Spinal cord (tissue), 10 donors: ENCODE data around the gene DMBT1. TPM values are rescaled to one million over a fixed set of nuclear protein-coding genes. Genes with fewer than 3 reads are reported as not detected.
A peak's percentile ranks its signal among the peaks of the same experiment; 100 is the strongest.

Experiments
- DNase-seq, 6 donors: peaks; one replicate each; pipeline versions ENCODE4 v3.0.0 to v3.0.0-alpha.2; 2013 to 2015; ENCODE audit warnings: low spot score in 6 of 6, low read depth in 4 of 6
- H3K27ac ChIP-seq: one replicate; pipeline ENCODE4 v1.5.1; 2013; ENCODE audit warnings: low read depth, low read length, control low read depth
- H3K27me3 ChIP-seq: one replicate; pipeline ENCODE4 v1.6.1; 2013; ENCODE audit warnings: low read length; ENCODE audit not compliant: control insufficient read depth, insufficient read depth
- H3K36me3 ChIP-seq: one replicate; pipeline ENCODE4 v1.6.1; 2013; ENCODE audit warnings: low read length; ENCODE audit not compliant: control insufficient read depth, insufficient read depth
- H3K4me1 ChIP-seq: one replicate; pipeline ENCODE4 v1.6.1; 2013; ENCODE audit warnings: low read length; ENCODE audit not compliant: control insufficient read depth, insufficient read depth
- H3K4me3 ChIP-seq: one replicate; pipeline ENCODE4 v1.5.1; 2013; ENCODE audit warnings: low read depth, low read length, control low read depth
- H3K9me3 ChIP-seq: one replicate; pipeline ENCODE4 v1.6.1; 2013; ENCODE audit warnings: low read length; ENCODE audit not compliant: control insufficient read depth, insufficient read depth
- WGBS: methylation state at CpG from one replicate; pipeline ENCODE4 v1.1.5; 2013; ENCODE audit warnings: missing lambda C conversion rate; ENCODE audit not compliant: insufficient coverage; 5-methylcytosine and 5-hydroxymethylcytosine counted together
- polyA plus RNA-seq, 2 donors: library from polyadenylated mRNA; unstranded; fragments of 120-200 nt; gene quantifications; one replicate each; pipeline ENCODE4 v1.2.1, GENCODE V29; 2013; ENCODE audit not compliant: insufficient read length in 2 of 2
- total RNA-seq, 2 donors: library from RNA; depleted of rRNA in 1 of 2; stranded (reverse); fragments of 120-200 nt in 1 of 2; fragments of >200 nt in 1 of 2; gene quantifications; one replicate each; pipeline versions ENCODE4 v1.2.3 to v1.2.4, GENCODE V29; 2013 to 2014
- donor health status: healthy.

The DMBT1 gene
- total and polyA plus RNA-seq, 4 donors: 0.10 to 0.18 (median 0.13) TPM

GRCh38 chr10:122555442-122555841, 5.1 kb upstream of the DMBT1 start:
- Histone ChIP-seq H3K9me3 (no peaks in the 10 kb centered on the region), H3K4me3 (no peak overlapping the region), H3K36me3 (no peaks in the 10 kb centered on the region), H3K27me3 (no peaks in the 10 kb centered on the region), H3K4me1 (peaks cover 4% of the 10 kb centered on the region), H3K27ac (no peak overlapping the region)
- WGBS: 69% methylated on average over 2 of the region's 3 CpGs
- peak in 1 of 6 donors; percentile 37 for DNase-seq

GRCh38 chr10:122557516-122557915, 3.0 kb upstream of the DMBT1 start:
- Histone ChIP-seq H3K36me3 (no peaks in the 10 kb centered on the region), H3K27ac (no peak overlapping the region), H3K4me1 (no peaks in the 10 kb centered on the region), H3K27me3 (no peaks in the 10 kb centered on the region), H3K9me3 (no peaks in the 10 kb centered on the region), H3K4me3 (no peak overlapping the region)
- DNase-seq: no peak
- WGBS: 54% methylated on average over 4 of the region's 9 CpGs

- no peaks in the 10 kb centered on the region for H3K4me1 ChIP-seq
- 91% methylated on average over 5 of the region's 5 CpGs for WGBS
- H3K9me3 ChIP-seq: no peaks in the 10 kb centered on the region
- H3K4me3 ChIP-seq: no peak overlapping the region
- no peak overlapping the region for H3K27ac ChIP-seq
- no peaks in the 10 kb centered on the region for H3K36me3 ChIP-seq
- H3K27me3 ChIP-seq: no peaks in the 10 kb centered on the region
- DNase-seq: no peak
Measured at GRCh38 chr10:122558452-122558851, 2.1 kb upstream of the DMBT1 start.

GRCh38 chr10:122559228-122559627, 1.3 kb upstream of the DMBT1 start:
- Histone ChIP-seq H3K36me3 (no peaks in the 10 kb centered on the region), H3K9me3 (no peaks in the 10 kb centered on the region), H3K27ac (no peak overlapping the region), H3K27me3 (no peaks in the 10 kb centered on the region), H3K4me3 (no peak overlapping the region), H3K4me1 (no peaks in the 10 kb centered on the region)
- WGBS: 75% methylated on average over 2 of the region's 2 CpGs
- DNase-seq: peak in 1 of 6 donors; percentile 23

- 92% methylated on average over 2 of the region's 6 CpGs for WGBS
- no peak for DNase-seq
- Histone ChIP-seq H3K36me3 (no peaks in the 10 kb centered on the region), H3K4me3 (no peak overlapping the region), H3K9me3 (no peaks in the 10 kb centered on the region), H3K4me1 (peaks cover 3% of the 10 kb centered on the region), H3K27ac (no peak overlapping the region), H3K27me3 (no peaks in the 10 kb centered on the region)
Measured at GRCh38 chr10:122561212-122561611, 658 bp downstream of the DMBT1 start.

- H3K9me3 ChIP-seq: no peaks in the 10 kb centered on the region
- H3K27ac ChIP-seq: no peak overlapping the region
- peaks cover 3% of the 10 kb centered on the region for H3K4me1 ChIP-seq
- H3K4me3 ChIP-seq: no peak overlapping the region
- no peak for DNase-seq
- no peaks in the 10 kb centered on the region for H3K27me3 ChIP-seq
- H3K36me3 ChIP-seq: no peaks in the 10 kb centered on the region
Measured at GRCh38 chr10:122561792-122562191, 1.2 kb downstream of the DMBT1 start.

- Histone ChIP-seq H3K36me3 (no peaks in the 10 kb centered on the region), H3K27me3 (no peaks in the 10 kb centered on the region), H3K4me1 (peaks cover 3% of the 10 kb centered on the region), H3K9me3 (no peaks in the 10 kb centered on the region), H3K4me3 (no peak overlapping the region), H3K27ac (no peak overlapping the region)
- no peak for DNase-seq
Measured at GRCh38 chr10:122564980-122565379, 4.4 kb downstream of the DMBT1 start.

- H3K27me3 ChIP-seq: no peaks in the 10 kb centered on the region
- peak; percentile 73 to 96 (median 84) for DNase-seq
- H3K9me3 ChIP-seq: no peaks in the 10 kb centered on the region
- no peak overlapping the region for H3K27ac ChIP-seq
- H3K4me1 ChIP-seq: peaks cover 3% of the 10 kb centered on the region
- no peaks in the 10 kb centered on the region for H3K36me3 ChIP-seq
- H3K4me3 ChIP-seq: peak overlapping the region; percentile 2
- 49% methylated on average over 2 of the region's 13 CpGs for WGBS
Measured at GRCh38 chr10:122565766-122566206, 5.2 kb downstream of the DMBT1 start.

- WGBS: no CpG with 5 or more reads among the region's 1 CpG
- Histone ChIP-seq H3K27ac (no peak overlapping the region), H3K27me3 (no peaks in the 10 kb centered on the region), H3K4me1 (peaks cover 3% of the 10 kb centered on the region), H3K9me3 (no peaks in the 10 kb centered on the region), H3K4me3 (no peak overlapping the region), H3K36me3 (no peaks in the 10 kb centered on the region)
- DNase-seq: no peak
Measured at GRCh38 chr10:122566632-122567031, 6.1 kb downstream of the DMBT1 start.

GRCh38 chr10:122567056-122567660, 6.6 kb downstream of the DMBT1 start:
- peaks cover 3% of the 10 kb centered on the region for H3K4me1 ChIP-seq

More at GRCh38 chr10:122567056-122567660, 6.6 kb downstream of the DMBT1 start:
- H3K9me3 ChIP-seq: no peaks in the 10 kb centered on the region
- H3K36me3 ChIP-seq: no peaks in the 10 kb centered on the region
- H3K4me3 ChIP-seq: no peak overlapping the region
- H3K27me3 ChIP-seq: no peaks in the 10 kb centered on the region
- no peak overlapping the region for H3K27ac ChIP-seq
- no peak for DNase-seq
- 46% methylated on average over 5 of the region's 5 CpGs for WGBS
